ENCODE measurements around the gene ADAMTS16. TPM values are rescaled to one million over a fixed set of nuclear protein-coding genes. Genes with fewer than 3 reads are reported as not detected.

ADAMTS16 gene
- total and polyA plus RNA-seq, 11 donors = 0.05 to 4.7 (median 0.16) TPM; not detected in 8

- TF ChIP-seq POLR2A (IDR thresholded peaks at IDR 0.05) (no peak), CTCF (IDR thresholded peaks at IDR 0.05) (no peak)
- no peak for ATAC-seq
Observed at GRCh38 chr5:5285906-5286305, 145.8 kb downstream of the ADAMTS16 start.

DNA sequence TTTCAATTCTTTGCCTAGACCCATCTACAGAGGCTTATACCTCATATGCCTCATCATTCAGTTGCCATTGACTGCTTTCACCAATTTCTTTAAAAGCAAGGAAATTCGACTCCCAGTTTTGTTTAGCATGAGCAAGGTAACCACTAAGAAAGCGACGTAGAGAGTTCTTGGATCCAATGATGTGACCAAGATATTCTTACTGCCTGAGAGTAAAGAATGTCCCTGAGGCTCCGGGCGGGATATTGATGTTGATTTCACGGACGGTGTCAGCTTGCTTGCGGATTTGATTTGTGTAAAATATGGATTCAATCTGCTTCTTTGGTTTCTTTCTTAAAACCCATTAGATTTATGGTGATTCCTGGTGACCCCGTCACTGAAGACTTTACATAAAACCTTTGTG lies 147.3 kb downstream of the ADAMTS16 start:
- intact Hi-C loops (cut with DNase I) = no loop called here
- Histone ChIP-seq H3K4me3 (no peak overlapping the region), H3K27ac (no peak overlapping the region), H3K4me1 (peaks cover 0 to 3% (median 0%) of the 10 kb centered on the region in 12 donors), H3K27me3 (no peaks in the 10 kb centered on the region), H3K9me3 (peaks cover 0 to 9% (median 0%) of the 10 kb centered on the region in 12 donors), H3K36me3 (no peaks in the 10 kb centered on the region)
- no peak for TF ChIP-seq CTCF (IDR thresholded peaks at IDR 0.05)
- TF ChIP-seq POLR2A (IDR thresholded peaks at IDR 0.05) = no peak
- 91 to 96% (median 93%) methylated on average over 9 of the region's 9 CpGs for WGBS, 4 donors
- ATAC-seq (no peak), DNase-seq (no peak)

More at GRCh38 chr5:5285906-5286305, 145.8 kb downstream of the ADAMTS16 start:
- DNase-seq = no peak
- Histone ChIP-seq H3K27me3 (no peaks in the 10 kb centered on the region), H3K27ac (no peak overlapping the region), H3K9me3 (peaks cover 0 to 9% (median 0%) of the 10 kb centered on the region in 12 donors), H3K4me1 (no peaks in the 10 kb centered on the region), H3K36me3 (no peaks in the 10 kb centered on the region), H3K4me3 (no peak overlapping the region)
- WGBS, 4 donors = 90 to 95% (median 94%) methylated on average over 3 of the region's 3 CpGs
- intact Hi-C loops (cut with DNase I) = no loop called here

DNA sequence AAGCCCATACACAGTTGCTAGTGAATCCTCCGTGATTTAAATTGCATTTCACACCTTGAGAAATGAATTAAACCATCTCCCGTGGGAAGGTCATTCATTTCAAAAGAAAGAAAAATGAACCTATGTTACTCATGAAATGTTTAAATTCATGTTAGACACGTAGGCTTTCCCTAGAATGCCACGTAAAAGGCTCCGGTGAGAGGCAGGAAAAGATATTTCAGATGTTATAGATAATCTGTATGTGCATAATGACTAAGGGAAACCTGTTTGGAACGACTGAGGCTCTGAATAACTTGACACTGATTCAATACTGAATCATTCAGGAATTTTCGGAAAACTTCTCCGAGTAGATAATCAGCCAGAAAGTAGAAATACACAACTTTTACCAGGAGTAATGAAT lies 148.1 kb downstream of the ADAMTS16 start:
- DNase-seq = no peak
- Histone ChIP-seq H3K27ac (no peak overlapping the region), H3K4me3 (no peak overlapping the region), H3K4me1 (peaks cover 0 to 3% (median 0%) of the 10 kb centered on the region in 12 donors), H3K36me3 (no peaks in the 10 kb centered on the region), H3K27me3 (no peaks in the 10 kb centered on the region), H3K9me3 (peaks cover 0 to 9% (median 0%) of the 10 kb centered on the region in 12 donors)
- TF ChIP-seq POLR2A (IDR thresholded peaks at IDR 0.05) (no peak), CTCF (IDR thresholded peaks at IDR 0.05) (no peak)
- intact Hi-C loops (cut with DNase I) = no loop called here
- ATAC-seq = no peak
- WGBS, 4 donors = 67 to 78% (median 73%) methylated on average over 8 of the region's 8 CpGs

GRCh38 chr5:5289537-5289936 lies 149.4 kb downstream of the ADAMTS16 start:
- TF ChIP-seq POLR2A (IDR thresholded peaks at IDR 0.05) = no peak
- TF ChIP-seq CTCF (IDR thresholded peaks at IDR 0.05) = no peak
- H3K27me3 ChIP-seq = no peaks in the 10 kb centered on the region
- WGBS, 4 donors = 78 to 87% (median 84%) methylated on average over 2 of the region's 2 CpGs

More at GRCh38 chr5:5289537-5289936, 149.4 kb downstream of the ADAMTS16 start:
- intact Hi-C loops (cut with DNase I) = no loop called here
- Histone ChIP-seq H3K27ac (no peak overlapping the region), H3K4me3 (no peak overlapping the region), H3K36me3 (no peaks in the 10 kb centered on the region), H3K9me3 (peaks cover 0 to 7% (median 0%) of the 10 kb centered on the region in 12 donors), H3K4me1 (peaks cover 0 to 3% (median 0%) of the 10 kb centered on the region in 12 donors)
- DNase-seq = no peak
- ATAC-seq = no peak
